ENCODE data around the gene PLD1. TPM values are rescaled to one million over a fixed set of nuclear protein-coding genes. Genes with fewer than 3 reads are reported as not detected.

Gene PLD1
- total RNA-seq, 2 experiments from 2014 or later: 0.22 to 1.0 TPM

DNA sequence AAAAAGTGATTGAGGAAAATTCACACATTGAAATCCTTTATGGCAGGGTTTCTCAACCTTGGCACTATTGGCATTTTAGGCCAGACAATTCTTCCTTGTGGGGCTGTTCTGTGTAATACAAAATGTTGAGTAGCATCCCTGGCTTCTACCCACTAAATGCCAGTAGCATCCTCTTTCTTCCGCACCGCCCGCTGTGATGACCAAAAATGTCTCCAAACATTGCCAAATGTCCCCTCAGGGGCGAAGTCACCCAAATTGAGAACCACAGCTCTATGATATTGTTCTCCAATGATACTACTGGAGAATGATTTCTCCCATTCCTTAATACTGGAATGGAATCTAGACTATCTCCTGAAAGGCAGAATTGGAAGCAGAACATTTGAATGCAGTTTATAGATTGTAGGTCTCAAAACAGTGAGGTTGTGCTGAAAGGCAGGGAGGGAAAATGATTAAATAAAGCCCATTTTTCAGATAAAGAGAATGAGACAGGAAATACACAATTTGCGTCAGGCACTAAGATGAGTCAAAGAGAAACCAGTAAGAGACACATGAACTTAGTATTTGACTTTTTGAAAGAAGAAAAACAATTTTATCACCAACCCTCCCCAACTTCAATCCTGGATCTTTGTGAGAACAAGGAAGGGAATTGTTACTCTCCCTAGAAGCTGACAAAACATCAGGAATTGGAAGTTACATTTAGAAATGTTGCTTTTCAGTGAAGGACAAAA, 248.5 kb downstream of the PLD1 start:
- peak; percentile 65 for ATAC-seq (ENCODE audit: poor library complexity)
- H3K4me3 ChIP-seq (ENCODE audit: low read length): no peak overlapping the region

GRCh38 chr3:171559586-171559985, 250.7 kb downstream of the PLD1 start:
- TF ChIP-seq CTCF (IDR thresholded peaks at IDR 0.05): no peak
- intact Hi-C loops (cut with DNase I, micrococcal nuclease): no loop called here
- Histone ChIP-seq H3K4me1 (ENCODE audit: insufficient read depth, low read length) (peaks cover 4% of the 10 kb centered on the region), H3K27ac (ENCODE audit: low read depth in 1 of 2, low read length in 2 of 2) (no peak overlapping the region), H3K36me3 (ENCODE audit: insufficient read depth, low read length) (no peaks in the 10 kb centered on the region), H3K27me3 (ENCODE audit: control insufficient read depth in 1 of 2, insufficient read depth in 2 of 2, low read length in 2 of 2) (no peaks in the 10 kb centered on the region), H3K9me3 (ENCODE audit: control insufficient read depth in 1 of 2, insufficient read depth in 1 of 2, low read length in 2 of 2) (no peaks in the 10 kb centered on the region), H3K4me3 (ENCODE audit: low read length) (no peak overlapping the region)
- no peak for ATAC-seq (ENCODE audit: poor library complexity)
- Mint-ChIP-seq H3K27ac (no peak overlapping the region), H3K36me3 (ENCODE audit: low read depth) (no peaks in the 10 kb centered on the region), H3K4me3 (no peak overlapping the region), H3K9me3 (no peaks in the 10 kb centered on the region), H3K4me1 (ENCODE audit: low read depth) (peaks cover 38% of the 10 kb centered on the region), H3K27me3 (no peaks in the 10 kb centered on the region)
- ChIA-PET POLR2A (no interaction called here), CTCF (no interaction called here)
- no peak for DNase-seq

More for the DNA sequence above, 248.5 kb downstream of the PLD1 start:
- Histone ChIP-seq H3K27ac (ENCODE audit: low read depth in 1 of 2, low read length in 2 of 2) (no peak overlapping the region), H3K9me3 (ENCODE audit: control insufficient read depth in 1 of 2, insufficient read depth in 1 of 2, low read length in 2 of 2) (no peaks in the 10 kb centered on the region), H3K27me3 (ENCODE audit: control insufficient read depth in 1 of 2, insufficient read depth in 2 of 2, low read length in 2 of 2) (no peaks in the 10 kb centered on the region), H3K4me1 (ENCODE audit: insufficient read depth, low read length) (peaks cover 4% of the 10 kb centered on the region), H3K36me3 (ENCODE audit: insufficient read depth, low read length) (no peaks in the 10 kb centered on the region)
- CTCF ChIA-PET: no interaction called here
- peak in 2 of 14 experiments; percentile 25 to 41 for DNase-seq
- H3K36me3 Mint-ChIP-seq (ENCODE audit: low read depth): no peaks in the 10 kb centered on the region
- H3K9me3 Mint-ChIP-seq: no peaks in the 10 kb centered on the region
- peak overlapping the region; percentile 79 for H3K27ac Mint-ChIP-seq
- peaks cover 31% of the 10 kb centered on the region for H3K4me1 Mint-ChIP-seq (ENCODE audit: low read depth)
- no peaks in the 10 kb centered on the region for H3K27me3 Mint-ChIP-seq
- POLR2A ChIA-PET: no interaction called here
- TF ChIP-seq CTCF (IDR thresholded peaks at IDR 0.05): no peak
- no peak overlapping the region for H3K4me3 Mint-ChIP-seq
- intact Hi-C loops (cut with DNase I, micrococcal nuclease): no loop called here

GRCh38 chr3:171558188-171558696, 252.0 kb downstream of the PLD1 start:
- ChIA-PET POLR2A (no interaction called here), CTCF (interaction anchor here (1.2 kb wide), 1 partner anchor 9 kb away, joined by 4 read pairs; no protein-coding TSS in a partner anchor)
- Histone ChIP-seq H3K9me3 (ENCODE audit: control insufficient read depth in 1 of 2, insufficient read depth in 1 of 2, low read length in 2 of 2) (no peaks in the 10 kb centered on the region), H3K27me3 (ENCODE audit: control insufficient read depth in 1 of 2, insufficient read depth in 2 of 2, low read length in 2 of 2) (no peaks in the 10 kb centered on the region), H3K36me3 (ENCODE audit: insufficient read depth, low read length) (no peaks in the 10 kb centered on the region), H3K4me3 (ENCODE audit: low read length) (no peak overlapping the region), H3K27ac (ENCODE audit: low read depth in 1 of 2, low read length in 2 of 2) (no peak overlapping the region), H3K4me1 (ENCODE audit: insufficient read depth, low read length) (peaks cover 4% of the 10 kb centered on the region)
- H3K4me3 Mint-ChIP-seq: no peak overlapping the region
- ATAC-seq (ENCODE audit: poor library complexity) (no peak), DNase-seq (no peak)
- peaks cover 38% of the 10 kb centered on the region for H3K4me1 Mint-ChIP-seq (ENCODE audit: low read depth)
- no peak overlapping the region for H3K27ac Mint-ChIP-seq
- H3K9me3 Mint-ChIP-seq: no peaks in the 10 kb centered on the region
- no peak for TF ChIP-seq CTCF (IDR thresholded peaks at IDR 0.05)
- intact Hi-C loops (cut with DNase I, micrococcal nuclease): no loop called here
- H3K36me3 Mint-ChIP-seq (ENCODE audit: low read depth): no peaks in the 10 kb centered on the region
- no peaks in the 10 kb centered on the region for H3K27me3 Mint-ChIP-seq

Data from CD4-positive, alpha-beta T cell (primary cell).